Keratinocyte (primary cell): ENCODE results near the gene MKRN3. TPM values are rescaled to one million over a fixed set of nuclear protein-coding genes. Genes with fewer than 3 reads are reported as not detected.

Experiments used
- DNase-seq: peaks from one replicate; pipeline ENCODE4 v3.0.0-alpha.2; 2011; ENCODE audit warnings: low read depth, missing footprints, low spot score
- FAIRE-seq: peaks from 2 replicates; lab custom pipeline; 2011; peaks lifted over from hg19 to GRCh38; lab: Jason Lieb, UNC
- H2AFZ ChIP-seq: 2 replicates; pipeline ENCODE4 v1.6.0; 2012; ENCODE audit warnings: low read length, control low read depth, inconsistent platforms; ENCODE audit not compliant: control insufficient read depth
- H3K27ac ChIP-seq: 2 replicates; pipeline ENCODE4 v1.5.1; 2011; ENCODE audit warnings: low read length; ENCODE audit not compliant: control insufficient read depth, insufficient read depth
- H3K27me3 ChIP-seq: 3 replicates; pipeline ENCODE4 v1.6.0; 2011; ENCODE audit warnings: low read length; ENCODE audit not compliant: control insufficient read depth, insufficient read depth; ENCODE audit errors: extremely low read depth
- H3K36me3 ChIP-seq, 2 experiments: 2 replicates in 1 of 2; 3 replicates in 1 of 2; pipeline ENCODE4 v1.5.1; 2011; ENCODE audit warnings: low read length in 2 of 2, mild to moderate bottlenecking in 1 of 2; ENCODE audit not compliant: control insufficient read depth in 2 of 2, insufficient read depth in 2 of 2; ENCODE audit errors: extremely low read depth in 1 of 2
- H3K4me1 ChIP-seq: 3 replicates; pipeline ENCODE4 v1.5.1; 2011; ENCODE audit warnings: low read length; ENCODE audit not compliant: control insufficient read depth, insufficient read depth; ENCODE audit errors: extremely low read depth
- H3K4me2 ChIP-seq: 3 replicates; pipeline ENCODE4 v1.6.0; 2011; ENCODE audit warnings: low read depth, low read length; ENCODE audit not compliant: control insufficient read depth, insufficient read depth; ENCODE audit errors: extremely low read depth
- H3K4me3 ChIP-seq, 3 experiments: fragments of 200-600 bp in 1 of 3; sonication (generic) in 1 of 3; 2 replicates in 2 of 3; 3 replicates in 1 of 3; pipeline ENCODE4 v1.5.1; 2011 to 2016; ENCODE audit warnings: low read length in 3 of 3, mild to moderate bottlenecking in 3 of 3, control low read depth in 2 of 3, inconsistent platforms in 1 of 3, low read depth in 1 of 3, mixed read lengths in 1 of 3, mixed run types in 1 of 3, moderate library complexity in 1 of 3; ENCODE audit not compliant: control insufficient read depth in 2 of 3, insufficient read depth in 2 of 3; ENCODE audit errors: extremely low read depth in 1 of 3
- H3K79me2 ChIP-seq: 2 replicates; pipeline ENCODE4 v1.6.0; 2012; ENCODE audit warnings: low read length; ENCODE audit not compliant: control insufficient read depth, insufficient read depth
- H3K9ac ChIP-seq: 3 replicates; pipeline ENCODE4 v1.6.0; 2011; ENCODE audit warnings: low read length; ENCODE audit not compliant: control insufficient read depth, insufficient read depth; ENCODE audit errors: extremely low read depth
- H3K9me1 ChIP-seq: 3 replicates; pipeline ENCODE4 v1.6.0; 2011; ENCODE audit warnings: low read length; ENCODE audit not compliant: control insufficient read depth, insufficient read depth; ENCODE audit errors: extremely low read depth
- H3K9me3 ChIP-seq: 2 replicates; pipeline ENCODE4 v1.5.1; 2012; ENCODE audit warnings: low read depth, low read length; ENCODE audit not compliant: control insufficient read depth
- H4K20me1 ChIP-seq: 3 replicates; pipeline ENCODE4 v1.6.0; 2011; ENCODE audit warnings: low read length; ENCODE audit not compliant: control insufficient read depth, insufficient read depth; ENCODE audit errors: extremely low read depth
- EZH2 ChIP-seq: IDR thresholded peaks from one replicate; pipeline ENCODE4 v1.6.1; 2012; ENCODE audit warnings: inconsistent platforms, mild to moderate bottlenecking, low read length, moderate library complexity
- dilution Hi-C: fragments of 300-500 bp; cut with MboI; formaldehyde crosslinking; loops from one replicate; pipeline ENCODE4 v1.7.0; 2020; ENCODE audit warnings: low sequenced_read_pairs; ENCODE audit not compliant: extremely low pct_ligation_motif_present
- polyA plus RNA-seq, 5 experiments: library from polyadenylated mRNA; depleted of rRNA in 3 of 5; stranded (reverse) in 3 of 5; stranded (forward) in 1 of 5; unstranded in 1 of 5; fragments of >200 nt; gene quantifications; 1 replicate in 1 of 5; 2 replicates in 3 of 5; 3 replicates in 1 of 5; pipeline versions ENCODE4 v1.2.1 to v1.2.3, GENCODE V29; 2011 to 2012; ENCODE audit warnings: missing spikeins in 2 of 5, low read depth in 1 of 5, low replicate concordance in 1 of 5
- TF ChIP-seq, protein P1 (sequence below), 3 experiments: IDR thresholded peaks in 1 of 3; conservative IDR thresholded peaks in 1 of 3; optimal IDR thresholded peaks in 1 of 3; 2 replicates in 2 of 3; 3 replicates in 1 of 3; pipeline versions ENCODE3 to v1.5.1; 2011; ENCODE audit warnings: low read length in 3 of 3, mild to moderate bottlenecking in 3 of 3, moderate library complexity in 2 of 3, control low read depth in 1 of 3, inconsistent platforms in 1 of 3; ENCODE audit not compliant: insufficient read depth in 2 of 3; ENCODE audit errors: extremely low read depth in 1 of 3

The MKRN3 gene
- polyA plus RNA-seq, 1 donor (not counting 4 experiments of a cell fraction or from before 2014, with no cell fraction given): not detected

DNA sequence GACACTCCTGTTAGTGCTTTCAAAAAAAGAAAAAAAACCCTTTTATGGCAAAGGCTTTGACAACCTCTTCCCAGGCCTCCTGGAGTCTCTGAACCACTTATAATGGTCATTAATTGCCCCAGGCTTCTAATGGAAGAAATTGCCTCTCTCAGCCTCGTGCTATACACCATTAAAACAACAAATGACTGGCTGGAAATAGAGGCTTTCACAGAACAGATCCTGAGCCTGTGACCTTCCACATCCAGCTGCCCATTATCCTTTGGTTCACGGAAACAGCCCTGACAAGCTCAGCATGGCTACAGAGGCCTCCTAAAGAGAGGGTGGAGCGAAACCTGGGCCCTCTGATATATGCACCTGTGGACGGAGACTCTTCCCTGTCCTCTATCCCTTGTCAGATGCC is 26.8 kb upstream of the MKRN3 start:
- H3K4me1 ChIP-seq: no peaks in the 10 kb centered on the region
- no peak overlapping the region for H3K4me3 ChIP-seq
- no peaks in the 10 kb centered on the region for H3K79me2 ChIP-seq
- no peak overlapping the region for H3K9ac ChIP-seq
- no peaks in the 10 kb centered on the region for H3K27me3 ChIP-seq
- FAIRE-seq (no peak), DNase-seq (no peak)
- no peaks in the 10 kb centered on the region for H3K9me3 ChIP-seq
- dilution Hi-C loops: no loop called here
- H3K9me1 ChIP-seq: no peaks in the 10 kb centered on the region
- H2AFZ ChIP-seq: no peak overlapping the region
- TF ChIP-seq, protein P1, sequence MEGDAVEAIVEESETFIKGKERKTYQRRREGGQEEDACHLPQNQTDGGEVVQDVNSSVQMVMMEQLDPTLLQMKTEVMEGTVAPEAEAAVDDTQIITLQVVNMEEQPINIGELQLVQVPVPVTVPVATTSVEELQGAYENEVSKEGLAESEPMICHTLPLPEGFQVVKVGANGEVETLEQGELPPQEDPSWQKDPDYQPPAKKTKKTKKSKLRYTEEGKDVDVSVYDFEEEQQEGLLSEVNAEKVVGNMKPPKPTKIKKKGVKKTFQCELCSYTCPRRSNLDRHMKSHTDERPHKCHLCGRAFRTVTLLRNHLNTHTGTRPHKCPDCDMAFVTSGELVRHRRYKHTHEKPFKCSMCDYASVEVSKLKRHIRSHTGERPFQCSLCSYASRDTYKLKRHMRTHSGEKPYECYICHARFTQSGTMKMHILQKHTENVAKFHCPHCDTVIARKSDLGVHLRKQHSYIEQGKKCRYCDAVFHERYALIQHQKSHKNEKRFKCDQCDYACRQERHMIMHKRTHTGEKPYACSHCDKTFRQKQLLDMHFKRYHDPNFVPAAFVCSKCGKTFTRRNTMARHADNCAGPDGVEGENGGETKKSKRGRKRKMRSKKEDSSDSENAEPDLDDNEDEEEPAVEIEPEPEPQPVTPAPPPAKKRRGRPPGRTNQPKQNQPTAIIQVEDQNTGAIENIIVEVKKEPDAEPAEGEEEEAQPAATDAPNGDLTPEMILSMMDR (optimal IDR thresholded peaks at IDR 0.05 in 1 of 3, IDR thresholded peaks at IDR 0.05 in 1 of 3, conservative IDR thresholded peaks at IDR 0.05 in 1 of 3; ENCODE audit: extremely low read depth in 1 of 3, insufficient read depth in 2 of 3, low read length in 3 of 3): no peak
- no peak for TF ChIP-seq EZH2
- no peak overlapping the region for H3K27ac ChIP-seq
- H3K36me3 ChIP-seq: no peaks in the 10 kb centered on the region
- no peak overlapping the region for H3K4me2 ChIP-seq
- no peaks in the 10 kb centered on the region for H4K20me1 ChIP-seq

DNA sequence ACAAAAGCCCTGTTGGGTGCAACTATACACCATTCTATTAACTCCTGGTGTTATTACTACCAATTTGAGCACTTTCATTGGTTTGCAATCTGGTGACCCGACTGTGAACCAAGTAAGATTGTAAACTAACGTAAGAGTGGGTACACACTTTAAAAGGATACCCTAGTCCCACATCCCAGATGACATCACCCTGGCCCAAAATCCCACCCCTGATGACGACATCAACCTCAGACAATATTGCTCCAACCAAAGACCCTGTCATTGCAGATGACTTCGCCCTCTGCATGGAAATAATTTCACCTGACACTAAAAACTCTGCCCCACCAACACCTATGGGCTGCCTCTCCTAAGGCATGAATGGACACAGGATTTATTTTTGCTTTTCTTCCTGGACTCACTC is 25.6 kb upstream of the MKRN3 start:
- no peak overlapping the region for H3K27ac ChIP-seq
- H3K9me3 ChIP-seq: no peaks in the 10 kb centered on the region
- TF ChIP-seq EZH2: no peak
- H3K27me3 ChIP-seq: no peaks in the 10 kb centered on the region
- no peak overlapping the region for H3K4me3 ChIP-seq
- H3K9ac ChIP-seq: no peak overlapping the region
- H3K4me2 ChIP-seq: no peak overlapping the region
- no peaks in the 10 kb centered on the region for H3K36me3 ChIP-seq
- no peaks in the 10 kb centered on the region for H3K9me1 ChIP-seq
- DNase-seq (no peak), FAIRE-seq (no peak)
- H3K79me2 ChIP-seq: no peaks in the 10 kb centered on the region
- no peak overlapping the region for H2AFZ ChIP-seq
- H3K4me1 ChIP-seq: no peaks in the 10 kb centered on the region
- no peaks in the 10 kb centered on the region for H4K20me1 ChIP-seq
- dilution Hi-C loops: no loop called here

DNA sequence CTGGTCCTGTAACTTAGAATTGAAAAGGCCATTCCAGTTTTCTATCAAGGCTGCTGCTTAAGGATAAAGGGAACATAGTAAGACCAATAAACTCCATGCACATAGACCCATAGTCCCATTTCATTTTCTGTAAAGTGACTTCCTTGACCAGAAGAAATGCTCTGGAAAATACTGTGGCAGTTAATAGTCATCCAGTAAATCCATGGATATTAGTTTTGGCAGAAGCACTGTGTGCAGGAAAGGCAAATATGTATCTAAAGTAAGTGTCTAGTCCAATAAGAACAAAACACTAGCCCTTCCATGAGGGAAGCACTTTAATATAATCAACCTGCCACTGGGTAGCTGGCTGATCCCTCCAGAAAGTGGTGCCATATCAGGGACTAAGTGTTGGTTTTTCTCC is 19.3 kb upstream of the MKRN3 start:
- Histone ChIP-seq H3K4me2 (no peak overlapping the region), H3K9ac (no peak overlapping the region), H3K9me1 (no peaks in the 10 kb centered on the region), H3K4me1 (no peaks in the 10 kb centered on the region), H3K9me3 (no peaks in the 10 kb centered on the region), H3K36me3 (no peaks in the 10 kb centered on the region), H3K27ac (no peak overlapping the region), H3K27me3 (no peaks in the 10 kb centered on the region), H3K79me2 (no peaks in the 10 kb centered on the region), H2AFZ (no peak overlapping the region), H4K20me1 (no peaks in the 10 kb centered on the region), H3K4me3 (no peak overlapping the region)
- dilution Hi-C loops: no loop called here
- TF ChIP-seq, protein P1 (optimal IDR thresholded peaks at IDR 0.05 in 1 of 3, IDR thresholded peaks at IDR 0.05 in 1 of 3, conservative IDR thresholded peaks at IDR 0.05 in 1 of 3; ENCODE audit: extremely low read depth in 1 of 3, insufficient read depth in 2 of 3, low read length in 3 of 3): no peak
- no peak for TF ChIP-seq EZH2
- no peak for FAIRE-seq
- DNase-seq: no peak
